ENCODE measurements around the gene B3GAT1.

DNA sequence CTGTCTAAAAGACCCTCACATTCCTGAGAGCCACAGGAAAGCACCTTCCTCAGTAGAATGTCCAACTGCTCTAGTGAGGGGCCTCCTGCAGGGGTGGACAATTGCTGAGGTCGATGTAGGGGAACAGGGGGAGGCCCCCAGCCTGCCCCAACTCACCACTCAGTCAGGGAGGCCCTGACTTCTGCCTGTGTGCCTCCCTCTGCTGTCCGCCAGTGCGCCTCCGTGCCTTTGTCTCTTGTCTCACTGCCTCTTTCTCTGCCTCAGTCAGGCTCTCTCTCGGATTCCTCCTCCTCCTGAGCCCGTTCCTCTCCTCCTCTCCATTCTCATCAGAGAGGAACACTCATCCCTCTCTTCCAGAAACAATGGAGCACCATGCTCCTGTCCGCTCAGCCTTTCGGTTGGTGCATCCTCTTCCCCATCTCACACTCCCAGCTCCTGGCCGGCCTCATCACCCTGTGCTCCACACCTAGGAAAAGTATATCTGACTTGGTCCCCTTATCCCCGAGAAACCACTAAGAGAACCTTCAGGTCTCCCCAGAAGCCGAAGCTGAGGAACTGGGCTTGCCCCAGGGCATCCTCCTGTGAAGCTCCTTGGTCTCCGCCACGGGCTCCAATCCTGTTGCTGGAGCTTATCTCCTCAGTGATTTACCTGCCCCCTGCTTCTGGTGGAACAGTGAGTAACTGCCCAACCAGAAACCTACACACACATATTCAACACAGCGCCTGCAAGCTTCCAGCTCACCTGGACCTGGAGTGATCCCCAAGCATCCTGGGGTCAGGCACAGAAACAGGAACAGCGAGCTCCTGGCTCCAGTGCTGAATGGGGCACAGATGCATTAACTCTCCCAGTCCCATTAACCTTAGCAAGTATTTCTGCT lies 2.3 kb downstream of the B3GAT1 start:
- TF ChIP-seq CTCF (CRISPR knock-in tag; IDR thresholded peaks at IDR 0.05) (no peak), ZNF777 (CRISPR knock-in tag; IDR thresholded peaks at IDR 0.05) (no peak)
